Measurements from ENCODE around the gene RHBDL1.
A peak's percentile ranks its signal among the peaks of the same experiment; 100 is the strongest.
"Not testable (repeated sequence)": the region's sequence is repeated elsewhere in the genome, so short reads cannot be mapped to it uniquely, and the experiment has no call there.

RHBDL1 gene

GRCh38 chr16:689175-689897, 13.9 kb downstream of the RHBDL1 start:
- H3K9me3 ChIP-seq (ENCODE audit: insufficient read depth, low read depth, low read length) = no peaks in the 10 kb centered on the region
- no peak overlapping the region for H2AFZ ChIP-seq (ENCODE audit: low read length)
- H3K79me2 ChIP-seq (ENCODE audit: insufficient read depth, low read length) = peaks cover 8% of the 10 kb centered on the region
- no peaks in the 10 kb centered on the region for H3K9me2 ChIP-seq (replicated peaks; ENCODE audit: low read depth, low read length)
- H3K4me1 ChIP-seq (ENCODE audit: insufficient read depth, low read length, poor library complexity, severe bottlenecking) = peaks cover 9% of the 10 kb centered on the region
- H3K4me2 ChIP-seq (ENCODE audit: low read depth, low read length, poor library complexity, severe bottlenecking) = peak overlapping the region; percentile 88
- no peaks in the 10 kb centered on the region for H3F3A ChIP-seq (ENCODE audit: low read depth)
- no peaks in the 10 kb centered on the region for H4K20me1 ChIP-seq (ENCODE audit: insufficient read depth, low read length, poor library complexity, severe bottlenecking)
- no peaks in the 10 kb centered on the region for H3K36me3 ChIP-seq (ENCODE audit: insufficient read depth, low read length)
- no peak for TF ChIP-seq CTCF (conservative IDR thresholded peaks at IDR 0.05; ENCODE audit: low read length)
- no peak for TF ChIP-seq EZH2phosphoT487 (IDR thresholded peaks at IDR 0.05; ENCODE audit: borderline replicate concordance)
- H3K4me3 ChIP-seq (ENCODE audit: low read length, poor library complexity, severe bottlenecking) = peak overlapping the region; percentile 94
- peak overlapping the region; percentile 78 for H3K9ac ChIP-seq (ENCODE audit: low read depth, low read length, poor library complexity, severe bottlenecking)
- no peaks in the 10 kb centered on the region for H3K27me3 ChIP-seq (ENCODE audit: insufficient read depth, low read length, poor library complexity, severe bottlenecking)

- H3K4me1 ChIP-seq (ENCODE audit: insufficient read depth, low read length, poor library complexity, severe bottlenecking); H3K4me2 ChIP-seq (ENCODE audit: low read depth, low read length, poor library complexity, severe bottlenecking); H3F3A ChIP-seq (ENCODE audit: low read depth); H3K79me2 ChIP-seq (ENCODE audit: insufficient read depth, low read length); H3K4me3 ChIP-seq (ENCODE audit: low read length, poor library complexity, severe bottlenecking); H3K36me3 ChIP-seq (ENCODE audit: insufficient read depth, low read length); H4K20me1 ChIP-seq (ENCODE audit: insufficient read depth, low read length, poor library complexity, severe bottlenecking); H3K9me2 ChIP-seq (replicated peaks; ENCODE audit: low read depth, low read length); H3K27me3 ChIP-seq (ENCODE audit: insufficient read depth, low read length, poor library complexity, severe bottlenecking); H3K9ac ChIP-seq (ENCODE audit: low read depth, low read length, poor library complexity, severe bottlenecking); H3K9me3 ChIP-seq (ENCODE audit: insufficient read depth, low read depth, low read length); H2AFZ ChIP-seq (ENCODE audit: low read length): not testable (repeated sequence)
These were observed 15.8 kb downstream of the RHBDL1 start for GRCh38 chr16:691242-691641.

- H3K9ac ChIP-seq (ENCODE audit: low read depth, low read length, poor library complexity, severe bottlenecking) = no peak overlapping the region
- no peaks in the 10 kb centered on the region for H3F3A ChIP-seq (ENCODE audit: low read depth)
- H3K4me3 ChIP-seq (ENCODE audit: low read length, poor library complexity, severe bottlenecking) = no peak overlapping the region
- H4K20me1 ChIP-seq (ENCODE audit: insufficient read depth, low read length, poor library complexity, severe bottlenecking) = no peaks in the 10 kb centered on the region
- peaks cover 8% of the 10 kb centered on the region for H3K79me2 ChIP-seq (ENCODE audit: insufficient read depth, low read length)
- H2AFZ ChIP-seq (ENCODE audit: low read length) = no peak overlapping the region
- no peak overlapping the region for H3K4me2 ChIP-seq (ENCODE audit: low read depth, low read length, poor library complexity, severe bottlenecking)
- H3K36me3 ChIP-seq (ENCODE audit: insufficient read depth, low read length) = no peaks in the 10 kb centered on the region
- TF ChIP-seq CTCF (conservative IDR thresholded peaks at IDR 0.05; ENCODE audit: low read length) (no peak), EZH2phosphoT487 (IDR thresholded peaks at IDR 0.05; ENCODE audit: borderline replicate concordance) (no peak)
- no peaks in the 10 kb centered on the region for H3K9me3 ChIP-seq (ENCODE audit: insufficient read depth, low read depth, low read length)
- H3K27me3 ChIP-seq (ENCODE audit: insufficient read depth, low read length, poor library complexity, severe bottlenecking) = no peaks in the 10 kb centered on the region
- no peaks in the 10 kb centered on the region for H3K9me2 ChIP-seq (replicated peaks; ENCODE audit: low read depth, low read length)
- peaks cover 9% of the 10 kb centered on the region for H3K4me1 ChIP-seq (ENCODE audit: insufficient read depth, low read length, poor library complexity, severe bottlenecking)
These were observed 17.1 kb downstream of the RHBDL1 start for GRCh38 chr16:692356-693108.
